Mucosa of stomach (tissue), 1 donor: ENCODE results near the gene TTC9B.
A peak's percentile ranks its signal among the peaks of the same experiment; 100 is the strongest.

Experiments
- H3K27me3 ChIP-seq: one replicate; pipeline ENCODE4 v1.7.0; 2013; ENCODE audit warnings: mild to moderate bottlenecking, low read length; ENCODE audit not compliant: control insufficient read depth, insufficient read depth
- H3K36me3 ChIP-seq: one replicate; pipeline ENCODE4 v1.7.0; 2013; ENCODE audit warnings: low read length; ENCODE audit not compliant: control insufficient read depth, insufficient read depth
- H3K4me1 ChIP-seq: one replicate; pipeline ENCODE4 v1.7.0; 2013; ENCODE audit warnings: mild to moderate bottlenecking, low read length; ENCODE audit not compliant: control insufficient read depth, insufficient read depth
- H3K4me3 ChIP-seq: one replicate; pipeline ENCODE4 v1.7.0; 2013; ENCODE audit warnings: low read length
- H3K9ac ChIP-seq: one replicate; pipeline ENCODE4 v1.7.0; 2013; ENCODE audit warnings: mild to moderate bottlenecking, low read length, moderate library complexity
- H3K9me3 ChIP-seq: one replicate; pipeline ENCODE4 v1.7.0; 2013; ENCODE audit warnings: mild to moderate bottlenecking, low read length, moderate library complexity; ENCODE audit not compliant: control insufficient read depth
- donor health status: Pancreatic carcinoma.

The TTC9B gene

GRCh38 chr19:40256512-40256911, 38.3 kb upstream of the TTC9B start:
- H3K4me3 ChIP-seq = no peak overlapping the region
- no peak overlapping the region for H3K9ac ChIP-seq
- no peaks in the 10 kb centered on the region for H3K9me3 ChIP-seq
- peaks cover 16% of the 10 kb centered on the region for H3K36me3 ChIP-seq
- no peaks in the 10 kb centered on the region for H3K27me3 ChIP-seq
- H3K4me1 ChIP-seq = peaks cover 8% of the 10 kb centered on the region

- Histone ChIP-seq H3K4me1 (peaks cover 8% of the 10 kb centered on the region), H3K4me3 (no peak overlapping the region), H3K27me3 (no peaks in the 10 kb centered on the region), H3K9me3 (no peaks in the 10 kb centered on the region), H3K9ac (no peak overlapping the region), H3K36me3 (peaks cover 16% of the 10 kb centered on the region)
Measured at GRCh38 chr19:40255619-40256166, 37.5 kb upstream of the TTC9B start.

- Histone ChIP-seq H3K4me1 (peaks cover 8% of the 10 kb centered on the region), H3K4me3 (no peak overlapping the region), H3K9me3 (no peaks in the 10 kb centered on the region), H3K27me3 (no peaks in the 10 kb centered on the region), H3K36me3 (peaks cover 16% of the 10 kb centered on the region), H3K9ac (no peak overlapping the region)
Measured at GRCh38 chr19:40254714-40255418, 36.7 kb upstream of the TTC9B start.

GRCh38 chr19:40253611-40254092, 35.5 kb upstream of the TTC9B start:
- Histone ChIP-seq H3K27me3 (no peaks in the 10 kb centered on the region), H3K9ac (no peak overlapping the region), H3K4me3 (no peak overlapping the region), H3K4me1 (peaks cover 8% of the 10 kb centered on the region), H3K36me3 (peaks cover 16% of the 10 kb centered on the region), H3K9me3 (no peaks in the 10 kb centered on the region)

- no peaks in the 10 kb centered on the region for H3K9me3 ChIP-seq
- H3K4me3 ChIP-seq = no peak overlapping the region
- H3K27me3 ChIP-seq = no peaks in the 10 kb centered on the region
- H3K36me3 ChIP-seq = peaks cover 16% of the 10 kb centered on the region
- H3K9ac ChIP-seq = no peak overlapping the region
- H3K4me1 ChIP-seq = peaks cover 8% of the 10 kb centered on the region
Measured at GRCh38 chr19:40252395-40252794, 34.2 kb upstream of the TTC9B start.

GRCh38 chr19:40251991-40252390, 33.8 kb upstream of the TTC9B start:
- peaks cover 14% of the 10 kb centered on the region for H3K36me3 ChIP-seq
- H3K9ac ChIP-seq = no peak overlapping the region
- H3K4me3 ChIP-seq = no peak overlapping the region
- H3K4me1 ChIP-seq = peaks cover 8% of the 10 kb centered on the region
- no peaks in the 10 kb centered on the region for H3K27me3 ChIP-seq
- H3K9me3 ChIP-seq = no peaks in the 10 kb centered on the region

- Histone ChIP-seq H3K4me1 (peaks cover 6% of the 10 kb centered on the region), H3K9me3 (no peaks in the 10 kb centered on the region), H3K36me3 (peaks cover 8% of the 10 kb centered on the region), H3K4me3 (no peak overlapping the region), H3K27me3 (no peaks in the 10 kb centered on the region), H3K9ac (no peak overlapping the region)
Measured at GRCh38 chr19:40251244-40251643, 33.1 kb upstream of the TTC9B start.

- Histone ChIP-seq H3K4me1 (peaks cover 4% of the 10 kb centered on the region), H3K36me3 (no peaks in the 10 kb centered on the region), H3K4me3 (no peak overlapping the region), H3K9ac (peak overlapping the region; percentile 8), H3K9me3 (no peaks in the 10 kb centered on the region), H3K27me3 (no peaks in the 10 kb centered on the region)
Measured at GRCh38 chr19:40249781-40250180, 31.6 kb upstream of the TTC9B start.

GRCh38 chr19:40249201-40249600, 31.0 kb upstream of the TTC9B start:
- Histone ChIP-seq H3K4me3 (no peak overlapping the region), H3K27me3 (no peaks in the 10 kb centered on the region), H3K36me3 (no peaks in the 10 kb centered on the region), H3K9ac (no peak overlapping the region), H3K4me1 (peaks cover 4% of the 10 kb centered on the region), H3K9me3 (no peaks in the 10 kb centered on the region)

GRCh38 chr19:40247735-40248262, 29.6 kb upstream of the TTC9B start:
- H3K36me3 ChIP-seq = no peaks in the 10 kb centered on the region
- H3K27me3 ChIP-seq = no peaks in the 10 kb centered on the region
- H3K4me3 ChIP-seq = no peak overlapping the region
- no peaks in the 10 kb centered on the region for H3K4me1 ChIP-seq
- no peak overlapping the region for H3K9ac ChIP-seq
- H3K9me3 ChIP-seq = no peaks in the 10 kb centered on the region

- H3K36me3 ChIP-seq = no peaks in the 10 kb centered on the region
Measured at GRCh38 chr19:40247178-40247577, 29.0 kb upstream of the TTC9B start.

GRCh38 chr19:40246292-40247073, 28.3 kb upstream of the TTC9B start:
- Histone ChIP-seq H3K36me3 (no peaks in the 10 kb centered on the region), H3K4me1 (no peaks in the 10 kb centered on the region), H3K27me3 (no peaks in the 10 kb centered on the region), H3K4me3 (no peak overlapping the region), H3K9ac (no peak overlapping the region), H3K9me3 (no peaks in the 10 kb centered on the region)

More at GRCh38 chr19:40247178-40247577, 29.0 kb upstream of the TTC9B start:
- Histone ChIP-seq H3K9me3 (no peaks in the 10 kb centered on the region), H3K4me3 (no peak overlapping the region), H3K9ac (no peak overlapping the region), H3K27me3 (no peaks in the 10 kb centered on the region), H3K4me1 (no peaks in the 10 kb centered on the region)
